Neural progenitor cell (in vitro differentiated cells): Measurements from ENCODE around the gene SEMA3E. TPM values are rescaled to one million over a fixed set of nuclear protein-coding genes. Genes with fewer than 3 reads are reported as not detected.

ENCODE experiments used
- DNase-seq: peaks from one replicate; pipeline ENCODE4 v3.0.0-alpha.2; 2016; ENCODE audit warnings: low spot score
- H2AFZ ChIP-seq: fragments of 200-600 bp; sonication (generic); replicated peaks from 2 replicates; pipeline ENCODE4 v1.6.1; 2016; ENCODE audit warnings: antibody characterized with exemption
- H3F3A ChIP-seq: fragments of 200-600 bp; sonication (generic); 2 replicates; pipeline ENCODE4 v1.6.1; 2016; ENCODE audit warnings: antibody characterized with exemption, low read depth
- H3K27ac ChIP-seq: fragments of 200-600 bp; sonication (generic); 2 replicates; pipeline ENCODE4 v1.5.1; 2016; ENCODE audit warnings: mild to moderate bottlenecking
- H3K27me3 ChIP-seq: fragments of 200-600 bp; sonication (generic); 2 replicates; pipeline ENCODE4 v1.6.1; 2016; ENCODE audit warnings: mild to moderate bottlenecking, moderate library complexity
- H3K36me3 ChIP-seq: fragments of 200-600 bp; sonication (generic); 2 replicates; pipeline ENCODE4 v1.5.1; 2016
- H3K4me1 ChIP-seq: fragments of 200-600 bp; sonication (generic); 2 replicates; pipeline ENCODE4 v1.6.1; 2016; ENCODE audit warnings: mixed run types
- H3K4me2 ChIP-seq: fragments of 200-600 bp; sonication (generic); 2 replicates; pipeline ENCODE4 v1.6.1; 2016
- H3K4me3 ChIP-seq: fragments of 200-600 bp; sonication (generic); 2 replicates; pipeline ENCODE4 v1.5.1; 2016
- H3K79me2 ChIP-seq: fragments of 200-600 bp; sonication (generic); 2 replicates; pipeline ENCODE4 v1.6.1; 2016; ENCODE audit warnings: low read depth
- H3K9ac ChIP-seq: fragments of 200-600 bp; sonication (generic); 2 replicates; pipeline ENCODE4 v1.6.1; 2016
- H3K9me3 ChIP-seq: fragments of 200-600 bp; sonication (generic); 2 replicates; pipeline ENCODE4 v1.5.1; 2016; ENCODE audit warnings: low read depth
- H4K20me1 ChIP-seq: fragments of 200-600 bp; sonication (generic); 2 replicates; pipeline ENCODE4 v1.6.1; 2016; ENCODE audit warnings: low read depth
- H3K27ac Mint-ChIP-seq: 3 replicates; pipeline ENCODE4 v1.8.0; 2021; ENCODE audit warnings: mixed read lengths
- H3K27me3 Mint-ChIP-seq: 2 replicates; pipeline ENCODE4 v1.8.0; 2022; ENCODE audit warnings: low read depth, mild to moderate bottlenecking, inconsistent platforms, moderate library complexity, mixed read lengths; ENCODE audit not compliant: insufficient read depth
- H3K36me3 Mint-ChIP-seq: 3 replicates; pipeline ENCODE4 v1.8.0; 2021; ENCODE audit warnings: mixed read lengths
- H3K4me1 Mint-ChIP-seq: 3 replicates; pipeline ENCODE4 v1.8.0; 2021; ENCODE audit warnings: mixed read lengths
- H3K4me3 Mint-ChIP-seq: 3 replicates; pipeline ENCODE4 v1.8.0; 2021; ENCODE audit warnings: mild to moderate bottlenecking, moderate library complexity, mixed read lengths
- H3K9me3 Mint-ChIP-seq: 3 replicates; pipeline ENCODE4 v1.8.0; 2020; ENCODE audit warnings: mixed read lengths
- EZH2 ChIP-seq: fragments of 200-600 bp; sonication (generic); IDR thresholded peaks from 2 replicates; pipeline ENCODE4 v1.6.1; 2017; ENCODE audit warnings: antibody characterized with exemption, mild to moderate bottlenecking, moderate library complexity
- EZH2phosphoT487 ChIP-seq: fragments of 200-600 bp; sonication (generic); IDR thresholded peaks from 2 replicates; pipeline ENCODE4 v1.6.1; 2017; ENCODE audit warnings: antibody characterized with exemption
- total RNA-seq: library from RNA; depleted of rRNA; stranded (reverse); fragments of >200 nt; gene quantifications from 2 replicates; pipeline ENCODE4 v1.2.3, GENCODE V29; 2015; ENCODE audit warnings: low replicate concordance
- TF ChIP-seq, protein P1 (sequence below): fragments of 200-600 bp; sonication (generic); IDR thresholded peaks from 2 replicates; pipeline ENCODE4 v1.5.1; 2017; ENCODE audit warnings: antibody characterized with exemption, mild to moderate bottlenecking

Gene SEMA3E
- total RNA-seq, 1 donor from 2014 or later: 5.5 TPM

DNA sequence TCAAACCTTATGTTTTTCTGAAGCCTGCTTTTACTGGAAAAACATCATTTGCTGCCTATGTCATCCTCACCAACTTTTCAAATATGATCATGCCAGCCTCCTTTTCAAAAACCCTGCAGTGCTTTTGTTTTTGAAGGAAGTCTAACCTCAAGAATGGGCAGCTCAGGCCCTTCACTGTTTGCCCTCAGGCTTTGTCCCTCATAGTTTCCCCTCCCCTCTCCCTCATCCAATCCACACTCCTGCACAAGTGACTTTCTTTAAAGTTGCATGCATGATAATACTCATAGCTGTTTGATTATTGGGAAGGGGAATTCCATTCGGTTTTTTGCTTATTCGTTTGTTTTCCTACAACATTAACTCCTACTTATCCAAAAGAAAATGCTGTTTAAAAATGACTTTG is 219.4 kb downstream of the SEMA3E start:
- peak; percentile 13 for DNase-seq
- Histone ChIP-seq H3K4me3 (no peak overlapping the region), H2AFZ (peak overlapping the region; percentile 30), H4K20me1 (no peaks in the 10 kb centered on the region), H3K79me2 (no peaks in the 10 kb centered on the region), H3F3A (peaks cover 7% of the 10 kb centered on the region), H3K4me2 (no peak overlapping the region), H3K9me3 (no peaks in the 10 kb centered on the region), H3K36me3 (no peaks in the 10 kb centered on the region), H3K27ac (no peak overlapping the region), H3K27me3 (no peaks in the 10 kb centered on the region), H3K4me1 (peaks cover 23% of the 10 kb centered on the region), H3K9ac (no peak overlapping the region)
- Mint-ChIP-seq H3K36me3 (no peaks in the 10 kb centered on the region), H3K27ac (no peak overlapping the region), H3K27me3 (peaks cover 2% of the 10 kb centered on the region), H3K4me1 (peaks cover 23% of the 10 kb centered on the region), H3K9me3 (no peaks in the 10 kb centered on the region), H3K4me3 (no peak overlapping the region)
- TF ChIP-seq EZH2phosphoT487: no peak
- TF ChIP-seq EZH2: no peak
- TF ChIP-seq, protein P1, sequence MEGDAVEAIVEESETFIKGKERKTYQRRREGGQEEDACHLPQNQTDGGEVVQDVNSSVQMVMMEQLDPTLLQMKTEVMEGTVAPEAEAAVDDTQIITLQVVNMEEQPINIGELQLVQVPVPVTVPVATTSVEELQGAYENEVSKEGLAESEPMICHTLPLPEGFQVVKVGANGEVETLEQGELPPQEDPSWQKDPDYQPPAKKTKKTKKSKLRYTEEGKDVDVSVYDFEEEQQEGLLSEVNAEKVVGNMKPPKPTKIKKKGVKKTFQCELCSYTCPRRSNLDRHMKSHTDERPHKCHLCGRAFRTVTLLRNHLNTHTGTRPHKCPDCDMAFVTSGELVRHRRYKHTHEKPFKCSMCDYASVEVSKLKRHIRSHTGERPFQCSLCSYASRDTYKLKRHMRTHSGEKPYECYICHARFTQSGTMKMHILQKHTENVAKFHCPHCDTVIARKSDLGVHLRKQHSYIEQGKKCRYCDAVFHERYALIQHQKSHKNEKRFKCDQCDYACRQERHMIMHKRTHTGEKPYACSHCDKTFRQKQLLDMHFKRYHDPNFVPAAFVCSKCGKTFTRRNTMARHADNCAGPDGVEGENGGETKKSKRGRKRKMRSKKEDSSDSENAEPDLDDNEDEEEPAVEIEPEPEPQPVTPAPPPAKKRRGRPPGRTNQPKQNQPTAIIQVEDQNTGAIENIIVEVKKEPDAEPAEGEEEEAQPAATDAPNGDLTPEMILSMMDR: no peak

GRCh38 chr7:83427884-83428283 is 221.1 kb downstream of the SEMA3E start:
- peaks cover 23% of the 10 kb centered on the region for H3K4me1 Mint-ChIP-seq
- Histone ChIP-seq H3K4me3 (no peak overlapping the region), H2AFZ (peak overlapping the region; percentile 64), H3K27me3 (no peaks in the 10 kb centered on the region), H3K79me2 (no peaks in the 10 kb centered on the region), H3K9me3 (no peaks in the 10 kb centered on the region), H3K4me2 (no peak overlapping the region), H3K36me3 (no peaks in the 10 kb centered on the region), H3K27ac (no peak overlapping the region), H3K9ac (no peak overlapping the region), H3F3A (peaks cover 7% of the 10 kb centered on the region), H3K4me1 (peaks cover 23% of the 10 kb centered on the region), H4K20me1 (no peaks in the 10 kb centered on the region)
- no peak for TF ChIP-seq EZH2phosphoT487
- TF ChIP-seq, protein P1: no peak
- no peak for TF ChIP-seq EZH2
- peak; percentile 9 for DNase-seq
- H3K27me3 Mint-ChIP-seq: peaks cover 2% of the 10 kb centered on the region
- no peaks in the 10 kb centered on the region for H3K9me3 Mint-ChIP-seq
- no peaks in the 10 kb centered on the region for H3K36me3 Mint-ChIP-seq
- peak overlapping the region; percentile 13 for H3K27ac Mint-ChIP-seq
- H3K4me3 Mint-ChIP-seq: no peak overlapping the region

DNA sequence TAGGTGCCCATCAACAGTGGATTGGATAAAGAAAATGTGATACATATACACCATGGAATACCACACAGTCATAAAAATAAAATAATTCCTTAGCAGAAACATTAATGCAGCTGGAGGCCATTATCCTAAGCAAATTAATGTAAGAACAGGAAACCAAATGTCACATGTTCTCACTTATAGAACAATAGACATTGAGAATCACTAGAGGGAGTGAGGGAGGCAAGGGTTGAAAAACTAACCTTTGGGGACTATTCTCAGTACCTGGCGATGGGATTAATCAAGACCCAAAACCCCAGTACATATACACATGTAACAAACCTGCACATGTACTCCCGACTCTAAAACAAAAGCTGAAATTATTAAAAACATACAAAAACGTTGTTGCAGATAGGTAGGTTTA is 222.6 kb downstream of the SEMA3E start:
- Mint-ChIP-seq H3K27me3 (peaks cover 2% of the 10 kb centered on the region), H3K36me3 (no peaks in the 10 kb centered on the region), H3K4me1 (peaks cover 23% of the 10 kb centered on the region), H3K27ac (no peak overlapping the region), H3K4me3 (no peak overlapping the region), H3K9me3 (no peaks in the 10 kb centered on the region)
- TF ChIP-seq, protein P1: no peak
- TF ChIP-seq EZH2 (no peak), EZH2phosphoT487 (no peak)
- no peak overlapping the region for H3K4me2 ChIP-seq
- no peaks in the 10 kb centered on the region for H3K36me3 ChIP-seq
- DNase-seq: no peak
- no peaks in the 10 kb centered on the region for H3K27me3 ChIP-seq
- no peak overlapping the region for H2AFZ ChIP-seq
- no peaks in the 10 kb centered on the region for H3K9me3 ChIP-seq
- H3K79me2 ChIP-seq: no peaks in the 10 kb centered on the region
- peaks cover 7% of the 10 kb centered on the region for H3F3A ChIP-seq
- H3K4me1 ChIP-seq: peaks cover 23% of the 10 kb centered on the region
- no peak overlapping the region for H3K4me3 ChIP-seq
- H3K27ac ChIP-seq: no peak overlapping the region
- H4K20me1 ChIP-seq: no peaks in the 10 kb centered on the region
- no peak overlapping the region for H3K9ac ChIP-seq
